Astrocyte (in vitro differentiated cells and primary cell): Measurements from ENCODE around the gene BUB1.
"Not testable (repeated sequence)": the region's sequence is repeated elsewhere in the genome, so short reads cannot be mapped to it uniquely, and the experiment has no call there.

Experiments used
- EZH2 ChIP-seq: IDR thresholded peaks from 2 replicates; pipeline ENCODE4 v1.6.1; 2012; ENCODE audit warnings: mild to moderate bottlenecking, low read length, inconsistent platforms; ENCODE audit not compliant: insufficient read depth
- TF ChIP-seq, protein P1 (sequence below): IDR thresholded peaks from 2 replicates; pipeline ENCODE4 v1.5.1; 2011; ENCODE audit warnings: low read depth, mild to moderate bottlenecking, inconsistent platforms, low read length, moderate library complexity; ENCODE audit not compliant: insufficient read depth

DNA sequence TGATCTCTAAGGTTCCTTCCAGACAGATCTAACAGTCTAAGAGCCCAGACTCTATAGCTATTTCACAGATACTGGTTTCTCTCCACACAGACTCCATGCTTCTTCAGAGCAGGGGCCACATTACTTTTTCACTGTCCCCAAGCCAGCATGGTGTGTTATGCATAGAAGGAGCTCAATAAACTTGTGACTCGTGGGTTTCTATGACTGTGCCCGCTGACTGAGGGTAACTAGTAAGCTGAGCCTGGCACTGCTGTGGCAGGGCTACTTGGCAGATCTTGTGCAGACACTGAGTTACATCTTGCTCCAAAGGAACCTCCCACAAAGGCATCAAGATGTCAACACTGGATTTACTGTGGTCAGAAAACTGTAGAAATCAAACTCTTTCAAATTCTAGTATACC lies 85.9 kb downstream of the BUB1 start:
- TF ChIP-seq, protein P1, sequence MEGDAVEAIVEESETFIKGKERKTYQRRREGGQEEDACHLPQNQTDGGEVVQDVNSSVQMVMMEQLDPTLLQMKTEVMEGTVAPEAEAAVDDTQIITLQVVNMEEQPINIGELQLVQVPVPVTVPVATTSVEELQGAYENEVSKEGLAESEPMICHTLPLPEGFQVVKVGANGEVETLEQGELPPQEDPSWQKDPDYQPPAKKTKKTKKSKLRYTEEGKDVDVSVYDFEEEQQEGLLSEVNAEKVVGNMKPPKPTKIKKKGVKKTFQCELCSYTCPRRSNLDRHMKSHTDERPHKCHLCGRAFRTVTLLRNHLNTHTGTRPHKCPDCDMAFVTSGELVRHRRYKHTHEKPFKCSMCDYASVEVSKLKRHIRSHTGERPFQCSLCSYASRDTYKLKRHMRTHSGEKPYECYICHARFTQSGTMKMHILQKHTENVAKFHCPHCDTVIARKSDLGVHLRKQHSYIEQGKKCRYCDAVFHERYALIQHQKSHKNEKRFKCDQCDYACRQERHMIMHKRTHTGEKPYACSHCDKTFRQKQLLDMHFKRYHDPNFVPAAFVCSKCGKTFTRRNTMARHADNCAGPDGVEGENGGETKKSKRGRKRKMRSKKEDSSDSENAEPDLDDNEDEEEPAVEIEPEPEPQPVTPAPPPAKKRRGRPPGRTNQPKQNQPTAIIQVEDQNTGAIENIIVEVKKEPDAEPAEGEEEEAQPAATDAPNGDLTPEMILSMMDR = not testable (repeated sequence)
- TF ChIP-seq EZH2 = not testable (repeated sequence)
